PC-3 (cell line): ENCODE data around the gene ADIG.

Source experiments
- CTCF ChIP-seq: fragments of 300-600 bp; sonication (generic); conservative IDR thresholded peaks from 2 replicates; pipeline ENCODE4 v1.5.1; 2017; ENCODE audit warnings: antibody characterized with exemption, low read depth, mild to moderate bottlenecking, low read length
- EZH2 ChIP-seq: fragments of 300-600 bp; sonication (generic); IDR thresholded peaks from one replicate; pipeline ENCODE4 v1.6.1; 2017; ENCODE audit warnings: antibody characterized with exemption, mild to moderate bottlenecking, low read length; ENCODE audit not compliant: unreplicated experiment

GRCh38 chr20:38584099-38584763, 3.2 kb downstream of the ADIG start:
- TF ChIP-seq CTCF (no peak), EZH2 (no peak)
